Measurements from ENCODE around the gene VPS13A.
"Not testable (repeated sequence)": the region's sequence is repeated elsewhere in the genome, so short reads cannot be mapped to it uniquely, and the experiment has no call there.

VPS13A gene

GRCh38 chr9:77261605-77262004 lies 84.3 kb downstream of the VPS13A start:
- no peak overlapping the region for H3K4me3 ChIP-seq (ENCODE audit: low read depth, low read length, poor library complexity, severe bottlenecking)
- no peaks in the 10 kb centered on the region for H3F3A ChIP-seq (ENCODE audit: insufficient read depth, low read length)
- H3K9me3 ChIP-seq (ENCODE audit: low read length), result no peaks in the 10 kb centered on the region
- no peak overlapping the region for H3K9ac ChIP-seq (ENCODE audit: low read length)
- no peak overlapping the region for H3K27ac ChIP-seq (ENCODE audit: low read depth, low read length, poor library complexity, severe bottlenecking)
- H3K79me2 ChIP-seq (ENCODE audit: insufficient read depth, low read length), result no peaks in the 10 kb centered on the region
- no peaks in the 10 kb centered on the region for H3K27me3 ChIP-seq (ENCODE audit: insufficient read depth, low read length)
- no peaks in the 10 kb centered on the region for H4K20me1 ChIP-seq (ENCODE audit: insufficient read depth, low read length)
- H3K4me2 ChIP-seq (ENCODE audit: low read length), result no peak overlapping the region
- no peaks in the 10 kb centered on the region for H3K4me1 ChIP-seq (ENCODE audit: insufficient read depth, low read length, severe bottlenecking)
- no peaks in the 10 kb centered on the region for H3K9me2 ChIP-seq (ENCODE audit: low read depth, low read length)
- no peak overlapping the region for H2AFZ ChIP-seq (ENCODE audit: low read length)
- H3K36me3 ChIP-seq (ENCODE audit: insufficient read depth, low read length), result peaks cover 11% of the 10 kb centered on the region
- TF ChIP-seq CTCF (IDR thresholded peaks at IDR 0.05; ENCODE audit: low read length) (no peak), EZH2 (IDR thresholded peaks at IDR 0.05; ENCODE audit: borderline replicate concordance, low read length) (no peak)

GRCh38 chr9:77267762-77268161 lies 90.4 kb downstream of the VPS13A start:
- not testable (repeated sequence) for H3K27me3 ChIP-seq (ENCODE audit: insufficient read depth, low read length); H3K9me3 ChIP-seq (ENCODE audit: low read length); H3K9me2 ChIP-seq (ENCODE audit: low read depth, low read length); H3K9ac ChIP-seq (ENCODE audit: low read length); H3K4me1 ChIP-seq (ENCODE audit: insufficient read depth, low read length, severe bottlenecking); H4K20me1 ChIP-seq (ENCODE audit: insufficient read depth, low read length); H3K36me3 ChIP-seq (ENCODE audit: insufficient read depth, low read length); H3K4me2 ChIP-seq (ENCODE audit: low read length); H3F3A ChIP-seq (ENCODE audit: insufficient read depth, low read length); H3K79me2 ChIP-seq (ENCODE audit: insufficient read depth, low read length); H3K4me3 ChIP-seq (ENCODE audit: low read depth, low read length, poor library complexity, severe bottlenecking); H2AFZ ChIP-seq (ENCODE audit: low read length); H3K27ac ChIP-seq (ENCODE audit: low read depth, low read length, poor library complexity, severe bottlenecking)

- Histone ChIP-seq H3K27me3 (ENCODE audit: insufficient read depth, low read length) (no peaks in the 10 kb centered on the region), H3F3A (ENCODE audit: insufficient read depth, low read length) (no peaks in the 10 kb centered on the region), H3K79me2 (ENCODE audit: insufficient read depth, low read length) (no peaks in the 10 kb centered on the region), H3K36me3 (ENCODE audit: insufficient read depth, low read length) (no peaks in the 10 kb centered on the region), H3K9ac (ENCODE audit: low read length) (no peak overlapping the region), H3K4me1 (ENCODE audit: insufficient read depth, low read length, severe bottlenecking) (no peaks in the 10 kb centered on the region), H2AFZ (ENCODE audit: low read length) (no peak overlapping the region), H3K9me3 (ENCODE audit: low read length) (no peaks in the 10 kb centered on the region), H3K4me3 (ENCODE audit: low read depth, low read length, poor library complexity, severe bottlenecking) (no peak overlapping the region), H3K4me2 (ENCODE audit: low read length) (no peak overlapping the region), H3K27ac (ENCODE audit: low read depth, low read length, poor library complexity, severe bottlenecking) (no peak overlapping the region), H4K20me1 (ENCODE audit: insufficient read depth, low read length) (no peaks in the 10 kb centered on the region), H3K9me2 (ENCODE audit: low read depth, low read length) (no peaks in the 10 kb centered on the region)
- TF ChIP-seq EZH2 (IDR thresholded peaks at IDR 0.05; ENCODE audit: borderline replicate concordance, low read length) (no peak), CTCF (IDR thresholded peaks at IDR 0.05; ENCODE audit: low read length) (no peak)
Observed at GRCh38 chr9:77271023-77271690, 93.8 kb downstream of the VPS13A start.

- no peaks in the 10 kb centered on the region for H3K9me2 ChIP-seq (ENCODE audit: low read depth, low read length)
- H3K27ac ChIP-seq (ENCODE audit: low read depth, low read length, poor library complexity, severe bottlenecking), result no peak overlapping the region
- no peak overlapping the region for H2AFZ ChIP-seq (ENCODE audit: low read length)
- H3K9me3 ChIP-seq (ENCODE audit: low read length), result no peaks in the 10 kb centered on the region
- H3K27me3 ChIP-seq (ENCODE audit: insufficient read depth, low read length), result no peaks in the 10 kb centered on the region
- no peaks in the 10 kb centered on the region for H4K20me1 ChIP-seq (ENCODE audit: insufficient read depth, low read length)
- H3F3A ChIP-seq (ENCODE audit: insufficient read depth, low read length), result no peaks in the 10 kb centered on the region
- no peaks in the 10 kb centered on the region for H3K79me2 ChIP-seq (ENCODE audit: insufficient read depth, low read length)
- no peak overlapping the region for H3K9ac ChIP-seq (ENCODE audit: low read length)
- no peak overlapping the region for H3K4me2 ChIP-seq (ENCODE audit: low read length)
- H3K4me1 ChIP-seq (ENCODE audit: insufficient read depth, low read length, severe bottlenecking), result no peaks in the 10 kb centered on the region
- peaks cover 12% of the 10 kb centered on the region for H3K36me3 ChIP-seq (ENCODE audit: insufficient read depth, low read length)
- no peak overlapping the region for H3K4me3 ChIP-seq (ENCODE audit: low read depth, low read length, poor library complexity, severe bottlenecking)
- no peak for TF ChIP-seq EZH2 (IDR thresholded peaks at IDR 0.05; ENCODE audit: borderline replicate concordance, low read length)
- no peak for TF ChIP-seq CTCF (IDR thresholded peaks at IDR 0.05; ENCODE audit: low read length)
Observed at GRCh38 chr9:77276799-77277198, 99.5 kb downstream of the VPS13A start.

All from OCI-LY1 (cell line).